Retina (tissue), 1 donor: ENCODE data around the gene SLC7A6OS.
"Not testable (repeated sequence)": the region's sequence is repeated elsewhere in the genome, so short reads cannot be mapped to it uniquely, and the experiment has no call there.

Experiments used
- DNase-seq: peaks from one replicate; pipeline ENCODE4 v3.0.0-alpha.2; 2016

Gene SLC7A6OS

GRCh38 chr16:68297908-68298307 is 12.8 kb downstream of the SLC7A6OS start:
- no peak for DNase-seq

- DNase-seq: no peak
Measured at GRCh38 chr16:68296693-68297092, 14.1 kb downstream of the SLC7A6OS start.

GRCh38 chr16:68296291-68296690 is 14.5 kb downstream of the SLC7A6OS start:
- no peak for DNase-seq

- DNase-seq: no peak
Measured at GRCh38 chr16:68292425-68292824, 18.3 kb downstream of the SLC7A6OS start.

- DNase-seq: no peak
Measured at GRCh38 chr16:68291227-68291626, 19.5 kb downstream of the SLC7A6OS start.

GRCh38 chr16:68290450-68290849 is 20.3 kb downstream of the SLC7A6OS start:
- no peak for DNase-seq

- DNase-seq: no peak
Measured at GRCh38 chr16:68289621-68290329, 21.0 kb downstream of the SLC7A6OS start.

- DNase-seq: no peak
Measured at GRCh38 chr16:68289202-68289601, 21.5 kb downstream of the SLC7A6OS start.

GRCh38 chr16:68288796-68289195 is 21.9 kb downstream of the SLC7A6OS start:
- DNase-seq: not testable (repeated sequence)

- no peak for DNase-seq
Measured at GRCh38 chr16:68288252-68288650, 22.5 kb downstream of the SLC7A6OS start.

GRCh38 chr16:68287276-68288251 is 23.2 kb downstream of the SLC7A6OS start:
- no peak for DNase-seq

- no peak for DNase-seq
Measured at GRCh38 chr16:68286153-68287074, 24.3 kb downstream of the SLC7A6OS start.

- no peak for DNase-seq
Measured at GRCh38 chr16:68285683-68286082, 25.1 kb downstream of the SLC7A6OS start.

GRCh38 chr16:68284847-68285246 is 25.9 kb downstream of the SLC7A6OS start:
- DNase-seq: no peak

GRCh38 chr16:68283801-68284598 is 26.7 kb downstream of the SLC7A6OS start:
- DNase-seq: no peak

GRCh38 chr16:68283346-68283745 is 27.4 kb downstream of the SLC7A6OS start:
- no peak for DNase-seq

- no peak for DNase-seq
Measured at GRCh38 chr16:68282064-68282452, 28.7 kb downstream of the SLC7A6OS start.

- no peak for DNase-seq
Measured at GRCh38 chr16:68281368-68282063, 29.2 kb downstream of the SLC7A6OS start.

- no peak for DNase-seq
Measured at GRCh38 chr16:68279726-68280558, 30.8 kb downstream of the SLC7A6OS start.

- DNase-seq: no peak
Measured at GRCh38 chr16:68276223-68276622, 34.5 kb downstream of the SLC7A6OS start.
